Upper lobe of right lung (tissue), 1 donor: Measurements from ENCODE around the gene CROCC. TPM values are rescaled to one million over a fixed set of nuclear protein-coding genes. Genes with fewer than 3 reads are reported as not detected.

ENCODE experiments used
- ATAC-seq: fragments of 200-7000 bp; cut with Tn5 transposase; one replicate; pipeline ENCODE4 v1.9.1; 2020; ENCODE audit warnings: mild to moderate bottlenecking, moderate library complexity
- DNase-seq: peaks from one replicate; pipeline ENCODE4 v3.0.0-alpha.2; 2020
- H3K27ac ChIP-seq: fragments of 200-600 bp; one replicate; pipeline ENCODE4 v1.8.0; 2022
- H3K27me3 ChIP-seq: fragments of 200-600 bp; one replicate; pipeline ENCODE4 v1.8.0; 2022; ENCODE audit warnings: mild to moderate bottlenecking
- H3K36me3 ChIP-seq: fragments of 200-600 bp; one replicate; pipeline ENCODE4 v1.8.0; 2022
- H3K4me1 ChIP-seq: fragments of 200-600 bp; one replicate; pipeline ENCODE4 v1.8.0; 2022
- H3K4me3 ChIP-seq: fragments of 200-600 bp; one replicate; pipeline ENCODE4 v1.8.0; 2022; ENCODE audit warnings: mild to moderate bottlenecking
- H3K9me3 ChIP-seq: fragments of 200-600 bp; one replicate; pipeline ENCODE4 v1.8.0; 2022
- CTCF ChIP-seq: fragments of 200-600 bp; IDR thresholded peaks from one replicate; pipeline ENCODE4 v1.8.0; 2022; ENCODE audit warnings: antibody characterized with exemption
- intact Hi-C: fragments of 100-400 bp; cut with DNase I; formaldehyde crosslinking; loops from one replicate; pipeline ENCODE4 v1.11.0; 2022
- total RNA-seq: library from RNA; stranded (reverse); fragmentation: NEBNext Ultra II Directional; extraction: Animal tissue kit (Norgen Biotek cat#: 25700); gene quantifications from one replicate; pipeline ENCODE4 v1.2.1, GENCODE V29; 2021
- donor health status: DM: no; HTN: yes; CAD: no; lungs with severe emphysema.

Gene CROCC
- total RNA-seq, 1 donor from 2014 or later: 20.9 TPM

- H3K4me3 ChIP-seq: no peak overlapping the region
- H3K9me3 ChIP-seq: no peaks in the 10 kb centered on the region
- TF ChIP-seq CTCF: no peak
- DNase-seq: peak; percentile 44
- intact Hi-C loops: no loop called here
- peaks cover 94% of the 10 kb centered on the region for H3K36me3 ChIP-seq
- H3K27me3 ChIP-seq: no peaks in the 10 kb centered on the region
- no peaks in the 10 kb centered on the region for H3K4me1 ChIP-seq
- no peak overlapping the region for H3K27ac ChIP-seq
- ATAC-seq: no peak
Observed at GRCh38 chr1:17021896-17022295, 100.2 kb downstream of the CROCC start.

Other genes starting within 250 kb of the CROCC start
- 6,622 TPM for gene RNU1-4, start 181.4 kb upstream of the CROCC start, total RNA-seq
- 6,622 TPM for gene RNU1-2, start 26.0 kb upstream of the CROCC start, total RNA-seq
- gene MFAP2, start 58.7 kb downstream of the CROCC start, total RNA-seq: 14.8 TPM
- gene ATP13A2, start 90.0 kb downstream of the CROCC start, total RNA-seq: 42.1 TPM
- 79.3 TPM for gene SDHB, start 132.1 kb downstream of the CROCC start, total RNA-seq
- 20.0 TPM for gene PADI2, start 197.5 kb downstream of the CROCC start, total RNA-seq